Raji (cell line): ENCODE measurements around the gene KIAA1217.

Experiments used
- POLR2A ChIP-seq: IDR thresholded peaks from 2 replicates; pipeline ENCODE4 v1.6.1; 2011; ENCODE audit warnings: low read depth, low read length, control low read depth; ENCODE audit not compliant: insufficient read depth

KIAA1217 gene

DNA sequence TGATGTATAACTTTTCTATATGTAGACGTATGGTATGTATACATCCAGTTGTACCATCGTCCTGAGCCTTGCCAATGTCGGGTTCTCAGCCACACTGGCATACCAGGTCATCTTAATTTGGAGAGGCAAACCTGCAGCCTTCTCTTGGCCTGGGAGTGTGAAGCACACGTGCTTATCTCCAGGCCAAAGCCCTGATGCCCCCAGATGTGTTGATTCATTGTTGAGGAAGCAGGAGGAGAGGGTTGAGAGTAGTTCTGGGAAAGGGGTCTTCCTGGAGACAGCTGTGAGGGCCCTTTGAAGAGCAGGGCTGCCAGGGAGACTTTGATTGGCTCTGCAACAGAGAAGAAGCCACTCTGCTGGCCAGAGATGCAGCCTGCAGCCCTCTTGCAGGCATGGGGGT lies 359.1 kb downstream of the KIAA1217 start:
- TF ChIP-seq POLR2A = no peak

DNA sequence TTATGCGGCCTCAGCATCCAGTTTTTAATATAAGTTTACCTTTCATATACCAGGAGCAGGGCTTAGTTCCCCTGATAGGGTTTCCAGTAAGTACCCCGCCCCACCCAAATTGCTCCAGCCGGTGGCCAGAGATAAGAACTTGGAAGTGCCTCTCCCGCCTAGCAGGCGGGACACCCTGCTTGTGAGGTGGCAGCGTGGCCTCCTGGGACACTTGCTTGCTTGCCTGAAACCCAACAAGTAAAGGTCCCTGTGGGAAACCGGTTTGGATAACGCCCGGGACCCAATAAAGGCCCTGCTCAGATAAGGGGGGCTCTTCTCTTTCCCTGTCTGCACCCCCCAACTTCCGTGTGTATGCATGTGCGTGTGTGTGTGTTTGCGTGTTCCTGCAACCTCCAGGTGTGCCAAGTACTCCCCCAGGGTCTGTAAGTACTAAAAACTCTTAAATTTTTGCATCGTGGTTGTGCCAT lies 360.4 kb downstream of the KIAA1217 start:
- TF ChIP-seq POLR2A = no peak

DNA sequence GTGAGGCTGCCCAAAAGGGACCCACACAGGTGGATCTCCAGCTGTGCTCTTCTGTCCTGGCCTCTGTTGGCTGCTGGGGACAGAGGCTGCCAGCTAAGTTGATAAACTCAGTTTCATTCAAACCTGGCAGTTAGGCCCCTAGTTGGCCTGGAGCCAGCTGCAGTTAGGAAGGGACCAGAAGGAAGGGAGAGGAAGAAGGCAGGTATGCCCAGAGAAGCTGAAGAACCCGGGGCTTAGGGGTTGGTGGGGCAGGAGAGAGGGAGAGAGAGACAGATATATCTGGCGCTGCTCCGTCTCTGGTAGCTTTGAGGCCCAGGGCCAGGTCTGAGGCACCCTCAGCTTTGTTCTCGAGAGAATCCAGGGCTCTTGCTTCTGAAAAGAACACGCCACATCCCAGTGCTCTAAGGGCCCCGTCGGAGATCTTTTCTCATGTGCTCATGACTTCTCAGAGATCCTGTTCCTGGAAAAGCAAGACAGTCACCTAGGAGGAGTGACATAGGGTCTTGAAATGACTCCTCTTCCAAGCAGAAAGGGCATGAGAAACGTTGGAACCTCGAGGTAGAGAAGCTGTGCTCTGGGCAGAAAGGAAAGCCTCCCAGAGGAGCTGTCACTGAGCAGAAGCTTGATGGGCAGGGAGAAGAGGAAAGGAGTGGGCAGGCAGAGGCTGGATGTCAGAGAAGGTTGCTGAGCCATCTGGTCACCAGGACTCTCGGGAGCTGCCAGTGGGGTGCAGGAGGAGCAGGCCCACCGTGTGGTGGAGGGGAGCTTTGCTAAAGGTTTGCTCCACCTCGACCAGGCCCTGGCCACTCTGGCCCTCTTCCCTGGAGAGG lies 361.1 kb downstream of the KIAA1217 start:
- no peak for TF ChIP-seq POLR2A

DNA sequence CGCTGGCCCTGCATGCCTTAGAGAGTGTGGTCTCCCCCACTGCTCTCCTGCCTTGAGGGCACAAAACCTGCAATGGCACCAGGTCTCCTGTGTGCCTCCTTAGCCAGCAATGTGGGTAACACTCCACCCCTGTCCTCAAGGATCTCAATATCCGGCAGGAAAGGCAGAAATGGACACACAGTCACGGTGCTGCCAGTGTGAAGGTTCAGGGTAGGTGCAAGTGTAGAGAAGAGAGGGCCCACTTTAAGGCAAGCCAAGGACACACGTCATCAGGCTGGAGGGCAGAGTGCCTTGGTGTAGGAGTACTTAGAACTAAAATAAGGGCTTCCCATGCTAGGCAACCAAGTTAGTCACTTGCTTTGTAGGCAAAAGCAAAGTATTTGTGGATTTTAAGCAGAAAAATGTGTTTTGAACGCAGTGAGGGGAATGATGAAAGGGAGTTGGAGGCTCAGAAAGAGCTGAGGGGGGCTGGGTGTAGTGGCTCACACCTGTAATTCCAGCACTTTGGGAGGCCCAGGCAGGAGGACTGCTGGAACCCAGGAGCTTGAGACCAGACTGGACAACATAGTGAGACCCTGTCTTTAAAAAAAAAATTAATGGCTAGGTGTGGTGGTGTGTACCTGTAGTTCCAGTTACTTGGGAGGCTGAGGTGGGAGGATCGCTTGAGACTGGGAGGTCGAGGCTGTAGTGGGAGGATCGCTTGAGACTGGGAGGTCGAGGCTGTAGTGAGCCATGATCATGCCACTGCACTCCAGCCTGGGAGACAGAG lies 361.9 kb downstream of the KIAA1217 start:
- no peak for TF ChIP-seq POLR2A

DNA sequence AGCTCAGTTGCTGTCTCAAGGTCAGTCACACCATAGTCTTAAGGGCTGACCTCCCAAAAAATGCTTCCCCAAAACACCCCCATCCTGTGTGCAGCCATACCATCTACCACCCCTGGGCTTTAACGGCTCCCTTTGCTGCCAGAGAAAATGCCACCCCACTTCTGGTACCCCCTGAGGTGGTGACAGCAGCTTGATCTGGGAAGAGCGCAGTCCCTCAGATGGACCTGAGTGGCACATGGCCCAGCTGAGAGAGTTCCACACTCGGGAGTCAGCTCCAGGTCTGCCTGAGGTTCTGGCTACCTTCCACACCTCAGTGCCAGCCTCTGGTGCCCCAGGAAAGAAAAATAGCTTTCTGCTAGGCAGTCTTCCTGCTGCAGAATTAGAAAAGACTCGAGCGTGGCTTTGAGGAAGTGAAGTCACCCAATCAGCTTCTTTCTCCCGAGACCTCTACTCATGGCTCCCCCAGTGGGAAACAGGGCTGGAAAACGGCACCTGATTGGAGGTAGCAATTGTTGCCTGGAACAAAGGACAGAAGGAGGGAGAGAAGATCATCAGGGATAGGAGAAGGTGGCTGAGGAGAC lies 363.0 kb downstream of the KIAA1217 start:
- TF ChIP-seq POLR2A = no peak

DNA sequence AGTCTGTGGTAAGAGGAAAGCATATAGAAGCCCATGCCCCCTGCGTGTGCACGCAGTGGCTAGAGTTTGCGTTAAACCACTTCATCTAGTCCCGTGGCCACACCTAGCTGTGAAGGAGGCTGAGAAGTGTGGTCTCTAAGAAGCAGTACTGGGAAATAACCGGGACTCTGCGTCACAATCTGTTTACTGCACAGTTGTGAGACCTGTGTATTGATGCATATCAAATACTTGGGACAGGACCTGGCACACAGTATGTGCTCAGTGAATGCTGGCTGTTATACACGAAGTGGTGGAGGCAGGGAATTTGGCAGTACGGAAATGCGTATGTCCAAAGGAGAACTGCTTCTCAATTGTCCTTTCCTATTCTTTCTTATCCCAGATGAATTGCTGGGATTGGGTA lies 365.2 kb downstream of the KIAA1217 start:
- no peak for TF ChIP-seq POLR2A

DNA sequence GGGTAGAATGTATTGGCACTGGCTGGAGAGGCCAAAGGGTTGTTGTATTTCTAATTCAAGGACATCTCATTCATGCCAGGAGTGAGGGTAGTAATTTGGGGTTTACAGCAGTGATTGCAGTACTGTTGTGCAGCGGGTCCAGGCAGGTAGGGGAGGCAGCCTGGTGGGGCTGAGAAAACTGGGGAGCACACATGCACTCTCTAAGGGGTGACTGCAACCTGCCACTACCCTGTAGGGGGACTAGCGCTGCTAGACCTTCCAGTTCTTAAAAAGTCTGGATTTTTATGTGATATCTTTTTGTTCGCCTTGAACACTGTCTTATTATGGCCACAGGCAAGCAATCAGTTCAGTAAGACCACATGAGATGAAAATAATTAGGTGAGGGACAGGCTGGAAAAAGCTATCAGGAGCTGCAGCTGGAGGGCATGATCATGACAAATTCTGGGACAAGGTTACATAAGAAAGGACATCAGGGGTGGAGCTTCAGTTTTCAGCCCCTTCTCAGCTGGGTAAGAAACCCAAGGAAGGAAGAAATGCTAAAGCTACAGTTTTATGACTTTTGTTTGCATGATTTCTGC lies 365.7 kb downstream of the KIAA1217 start:
- TF ChIP-seq POLR2A = no peak

DNA sequence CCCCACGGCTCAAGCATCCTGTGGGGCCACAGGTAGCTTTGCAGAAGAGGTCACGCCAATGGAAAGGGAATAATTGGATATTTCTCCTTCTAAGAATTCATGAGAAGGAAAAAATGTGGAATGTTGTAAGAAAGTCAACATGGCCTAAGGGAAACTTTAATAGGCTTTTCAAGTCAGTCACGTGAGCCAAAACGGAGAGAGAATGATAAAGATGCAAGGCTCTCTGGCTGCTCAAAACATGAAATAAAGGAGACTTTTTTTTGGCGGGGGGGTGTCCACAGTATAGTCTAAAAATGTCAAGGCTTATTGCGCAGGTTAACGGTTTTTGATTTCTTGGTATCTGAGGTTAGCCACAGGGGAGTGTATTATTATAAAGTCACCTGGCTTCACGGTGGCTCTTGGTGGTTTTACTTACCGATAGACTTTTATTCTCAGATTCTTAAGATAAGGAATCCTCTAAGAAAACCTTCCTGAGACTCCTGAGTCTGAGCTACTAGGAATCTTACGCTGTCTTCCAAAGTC lies 366.6 kb downstream of the KIAA1217 start:
- TF ChIP-seq POLR2A = no peak

DNA sequence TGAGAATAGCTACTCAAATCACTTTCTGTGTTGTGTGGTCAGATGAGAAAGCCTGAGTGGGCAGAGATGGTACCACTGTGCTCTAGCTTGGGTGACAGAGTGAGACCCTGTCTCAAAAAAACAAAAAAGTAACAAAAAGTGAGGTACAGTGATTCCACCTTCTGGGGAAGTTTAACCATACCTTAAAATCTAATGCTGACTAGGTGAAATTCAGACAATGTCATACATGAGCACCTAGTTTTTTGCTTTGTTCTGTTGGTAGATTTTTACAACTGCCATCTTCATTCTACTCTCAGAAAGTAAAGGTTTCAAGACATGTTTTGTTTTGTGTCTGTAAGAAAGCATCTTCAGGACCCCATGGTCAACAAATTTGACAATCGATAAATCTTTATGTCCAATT lies 370.5 kb downstream of the KIAA1217 start:
- no peak for TF ChIP-seq POLR2A

DNA sequence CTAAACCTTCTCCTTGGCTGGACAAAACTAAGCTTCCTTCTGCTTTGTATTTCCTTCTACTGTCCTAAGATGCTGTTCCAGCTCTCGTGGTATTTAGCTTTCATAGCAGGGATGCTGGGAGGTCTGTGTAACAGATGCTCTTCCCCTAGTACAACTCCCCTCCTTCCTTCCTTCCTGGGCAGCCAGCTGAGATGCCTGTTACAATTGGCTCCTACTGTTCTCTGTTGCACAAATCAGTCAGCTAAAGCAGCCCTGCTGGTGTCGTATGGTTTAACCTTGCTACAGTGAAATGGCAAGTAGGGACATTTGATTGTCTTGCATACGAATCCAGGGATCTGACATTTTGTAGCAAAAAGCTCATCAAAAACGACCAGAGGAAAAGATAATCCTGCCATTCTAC lies 371.0 kb downstream of the KIAA1217 start:
- no peak for TF ChIP-seq POLR2A

DNA sequence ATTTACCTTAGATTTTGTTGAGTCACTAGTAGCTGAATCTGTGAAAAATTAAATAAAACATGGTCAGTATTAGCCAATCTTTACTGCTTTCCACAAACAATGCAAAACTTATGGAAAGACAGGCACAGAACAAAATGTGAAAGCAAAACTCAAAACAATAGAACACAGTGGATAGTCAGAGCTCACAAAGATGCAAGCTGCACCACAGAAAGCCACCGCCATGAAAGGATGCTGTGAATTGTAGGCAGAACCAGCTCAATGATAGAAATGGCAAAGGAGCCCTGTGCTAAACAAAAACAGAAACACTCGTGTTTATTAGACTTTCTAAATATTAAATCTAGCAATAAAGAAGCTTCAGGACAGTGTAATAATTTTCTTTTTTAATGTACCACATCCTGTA lies 380.3 kb downstream of the KIAA1217 start:
- TF ChIP-seq POLR2A = no peak

DNA sequence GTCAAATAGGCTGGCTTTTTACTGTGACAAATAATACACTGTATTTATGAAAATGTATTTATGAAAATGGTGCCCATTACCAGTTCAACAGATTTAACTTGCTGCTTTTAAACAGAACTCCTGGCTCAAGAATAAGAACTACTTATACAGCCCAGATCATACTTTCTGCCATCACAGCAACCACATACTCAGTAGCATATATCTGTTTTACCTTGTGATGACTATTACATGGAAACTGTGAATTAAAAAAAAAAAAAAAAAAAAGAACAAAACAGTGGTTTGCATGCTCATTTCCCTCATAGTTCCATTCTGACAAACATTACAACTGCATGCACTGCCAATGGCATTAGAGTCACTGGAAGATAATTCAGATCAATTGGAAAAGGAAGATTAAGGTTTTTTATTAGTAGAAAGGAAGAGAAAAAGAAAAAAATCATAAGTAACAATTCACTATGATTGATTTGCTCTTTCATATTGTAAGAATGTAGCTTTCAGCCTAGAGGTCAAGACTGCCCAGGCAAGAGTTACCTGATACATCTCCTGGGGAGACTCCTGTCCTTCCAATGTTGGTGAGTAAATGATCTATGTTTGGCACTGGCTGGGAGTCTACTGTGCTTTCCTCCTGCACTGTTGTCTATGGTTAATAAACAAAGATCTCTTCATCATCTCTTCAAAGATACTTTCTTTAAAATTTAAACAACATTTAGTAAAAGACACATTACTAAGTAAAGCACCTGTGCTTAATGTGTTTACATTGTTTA lies 381.9 kb downstream of the KIAA1217 start:
- TF ChIP-seq POLR2A = no peak

DNA sequence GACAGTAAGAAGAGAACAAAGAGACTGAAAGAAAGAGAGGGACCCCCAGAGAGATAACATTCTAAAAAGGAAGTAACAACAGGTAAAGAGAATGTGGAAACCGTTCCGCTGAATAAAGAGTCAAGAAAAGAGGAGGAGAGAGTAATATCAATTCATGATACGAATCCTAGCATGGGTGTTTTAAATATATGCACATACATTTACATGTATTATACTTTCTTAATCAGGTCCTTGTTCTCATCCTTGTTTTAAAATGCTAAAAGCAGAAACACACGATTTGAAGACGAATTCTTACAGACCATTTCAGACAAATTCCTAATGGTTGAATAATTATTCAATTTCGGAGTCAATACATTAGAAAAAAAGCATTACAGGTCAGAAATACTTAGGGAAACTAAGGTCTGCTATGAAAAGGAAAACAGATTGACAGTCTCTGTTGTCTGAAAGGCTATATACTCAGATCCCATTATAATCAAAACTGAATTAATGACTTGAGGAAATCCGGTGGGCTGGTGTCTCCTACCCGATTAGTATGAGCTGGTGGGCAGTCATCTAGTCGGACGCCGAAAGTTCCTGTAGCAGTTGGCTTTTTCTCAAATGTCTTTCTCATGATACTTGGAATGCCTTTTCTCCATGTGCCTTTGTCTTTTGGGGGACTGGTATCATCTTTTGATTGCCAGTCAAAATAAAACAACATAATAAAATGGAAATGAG lies 387.4 kb downstream of the KIAA1217 start:
- no peak for TF ChIP-seq POLR2A

DNA sequence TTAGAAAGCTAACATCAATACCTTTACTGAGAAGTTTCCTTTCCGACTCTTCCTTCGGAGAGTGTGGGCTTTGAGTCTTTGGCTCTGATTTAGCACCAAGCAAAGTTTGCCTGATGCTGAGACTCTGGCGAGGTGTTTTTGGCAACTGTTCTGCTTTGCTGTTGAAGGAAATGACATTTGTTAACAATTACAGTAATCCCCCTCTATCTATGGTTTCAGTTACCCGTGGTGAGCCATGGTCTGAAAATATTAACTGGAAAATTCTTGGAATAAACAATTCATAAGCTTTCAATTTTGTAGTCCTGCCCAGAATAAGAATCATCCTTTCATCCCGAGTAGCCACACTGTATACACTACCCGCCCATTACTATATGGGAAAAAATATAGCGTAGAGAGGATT lies 388.5 kb downstream of the KIAA1217 start:
- TF ChIP-seq POLR2A = no peak
